Stimulated activated CD4-positive, alpha-beta T cell treated with anti-CD3 and anti-CD28 coated beads, Interleukin-1b, Interleukin-23, amount 100 ng/mL, for 4 hours (primary cell): ENCODE results near the gene ITPKB.
"Not testable (repeated sequence)": the region's sequence is repeated elsewhere in the genome, so short reads cannot be mapped to it uniquely, and the experiment has no call there.

Experiments used
- DNase-seq, 2 donors: peaks; one replicate each; pipeline ENCODE4 v3.0.0-alpha.2; 2020; ENCODE audit warnings: low read depth in 2 of 2

ITPKB gene

GRCh38 chr1:226651041-226651731, 87.9 kb downstream of the ITPKB start:
- DNase-seq: no peak

- no peak for DNase-seq
Measured at GRCh38 chr1:226650236-226650841, 88.7 kb downstream of the ITPKB start.

- no peak for DNase-seq
Measured at GRCh38 chr1:226649780-226650179, 89.3 kb downstream of the ITPKB start.

- DNase-seq: no peak
Measured at GRCh38 chr1:226649244-226649643, 89.8 kb downstream of the ITPKB start.

GRCh38 chr1:226648421-226648820, 90.7 kb downstream of the ITPKB start:
- DNase-seq: no peak

- no peak for DNase-seq
Measured at GRCh38 chr1:226647719-226648118, 91.4 kb downstream of the ITPKB start.

- no peak for DNase-seq
Measured at GRCh38 chr1:226646870-226647449, 92.1 kb downstream of the ITPKB start.

GRCh38 chr1:226646026-226646869, 92.8 kb downstream of the ITPKB start:
- DNase-seq: no peak

GRCh38 chr1:226645279-226645976, 93.7 kb downstream of the ITPKB start:
- DNase-seq: no peak

- no peak for DNase-seq
Measured at GRCh38 chr1:226644541-226645176, 94.4 kb downstream of the ITPKB start.

- DNase-seq: no peak
Measured at GRCh38 chr1:226643611-226644540, 95.2 kb downstream of the ITPKB start.

- peak; percentile 64 to 69 for DNase-seq
Measured at GRCh38 chr1:226643177-226643576, 95.9 kb downstream of the ITPKB start.

- no peak for DNase-seq
Measured at GRCh38 chr1:226642421-226642820, 96.7 kb downstream of the ITPKB start.

GRCh38 chr1:226641671-226642231, 97.3 kb downstream of the ITPKB start:
- DNase-seq: no peak

- no peak for DNase-seq
Measured at GRCh38 chr1:226640321-226641136, 98.6 kb downstream of the ITPKB start.

- no peak for DNase-seq
Measured at GRCh38 chr1:226639631-226640061, 99.4 kb downstream of the ITPKB start.

- DNase-seq: not testable (repeated sequence)
Measured at GRCh38 chr1:226639206-226639605, 99.9 kb downstream of the ITPKB start.

- no peak for DNase-seq
Measured at GRCh38 chr1:226638608-226639007, 100.5 kb downstream of the ITPKB start.
